ENCODE results near the gene CEACAM8.
"Not testable (repeated sequence)": the region's sequence is repeated elsewhere in the genome, so short reads cannot be mapped to it uniquely, and the experiment has no call there.

CEACAM8 gene

DNA sequence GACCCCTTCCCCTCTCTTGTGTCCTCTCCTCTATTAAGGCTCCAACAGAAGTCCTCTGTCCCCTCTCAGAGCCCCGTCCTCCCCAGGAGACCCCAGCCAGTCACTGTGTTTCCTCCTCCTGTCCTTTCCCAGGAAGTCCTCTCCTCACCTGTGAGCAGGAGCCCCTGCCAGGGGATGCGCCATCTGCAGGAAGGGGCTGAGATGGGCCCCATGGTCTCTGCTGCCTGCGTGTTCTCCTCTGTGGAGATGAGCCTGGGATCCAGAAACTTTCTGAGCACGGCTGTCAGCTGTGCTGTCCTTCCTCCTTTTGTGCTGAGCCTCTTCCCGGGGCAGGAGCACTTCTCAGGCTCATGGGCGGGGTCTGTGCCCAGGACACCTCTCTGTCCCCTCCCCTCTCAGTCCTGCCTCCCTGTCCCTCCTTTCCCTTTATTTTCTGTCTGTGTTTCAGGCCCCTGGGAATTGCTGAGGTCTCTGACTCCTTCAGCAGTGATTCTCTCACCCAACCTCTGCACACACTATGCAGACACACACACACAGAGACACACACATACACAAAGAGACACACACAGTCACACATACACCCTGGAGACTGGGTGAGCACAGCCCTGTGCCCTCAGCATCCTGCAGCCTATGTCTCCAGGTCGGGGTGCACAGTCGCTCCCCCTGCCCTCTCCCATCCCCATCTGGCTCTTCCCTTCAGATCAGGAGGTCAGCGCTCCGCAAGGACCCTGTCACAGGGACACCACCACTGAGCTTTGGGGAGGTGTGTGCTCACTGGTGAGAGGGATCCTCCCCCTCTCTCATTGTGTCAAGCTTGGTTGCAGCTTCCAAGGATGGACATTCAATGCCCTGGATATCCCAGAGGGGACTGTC lies at the start of gene CEACAM8:
Gene CEACAM8, minus strand, starts transcription at position 308 of the 873 bp plus-strand sequence. Its CDS starts 96 bp downstream, at position 212.
- DNase-seq, result no peak

- DNase-seq, result not testable (repeated sequence)
These were observed 44.8 kb upstream of the CEACAM8 start for GRCh38 chr19:42639324-42640092.

GRCh38 chr19:42635233-42635539 lies 40.5 kb upstream of the CEACAM8 start:
- no peak for DNase-seq

DNA sequence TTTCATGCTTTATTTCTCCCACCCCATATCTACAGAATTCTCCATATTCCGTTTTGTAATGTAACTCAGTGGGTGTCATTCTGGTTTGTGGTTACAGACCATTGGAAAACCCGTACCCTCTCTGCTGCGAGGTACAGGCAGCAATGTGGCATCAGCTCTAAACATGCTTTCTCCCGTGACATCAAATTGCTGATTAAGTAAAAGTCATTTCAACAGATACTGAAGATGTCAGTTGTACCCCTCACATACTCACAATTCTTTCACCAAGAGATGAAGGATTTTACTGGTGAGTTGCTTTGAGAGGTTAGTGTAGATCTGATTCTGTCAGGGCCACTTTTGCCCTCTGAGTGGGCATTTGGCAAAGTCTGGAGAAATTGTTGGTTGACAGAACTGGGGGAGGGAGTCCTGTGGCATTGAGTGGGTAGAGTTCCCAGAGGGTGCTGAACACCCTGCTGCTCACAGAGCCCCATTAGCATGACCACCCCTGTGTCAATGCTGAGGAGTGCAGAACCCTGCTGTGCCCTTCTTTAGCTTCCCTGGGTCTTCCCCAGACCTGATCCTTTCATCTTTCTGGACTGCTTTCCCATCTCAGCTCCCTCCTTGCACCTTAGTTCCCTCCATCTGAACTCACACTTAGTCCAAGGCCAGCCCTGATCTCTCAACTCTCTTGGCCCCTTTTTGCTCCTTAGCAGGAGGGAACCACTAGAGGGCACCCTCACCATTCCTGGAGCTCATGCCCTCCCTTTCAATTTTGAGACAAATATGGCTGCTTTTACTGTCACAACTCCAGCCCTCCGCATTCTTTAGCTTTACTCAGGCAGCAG lies 39.9 kb upstream of the CEACAM8 start:
- DNase-seq, result peak in 1 of 4 experiments; percentile 30

GRCh38 chr19:42629191-42629590 lies 34.5 kb upstream of the CEACAM8 start:
- no peak for DNase-seq

- DNase-seq, result no peak
These were observed 33.9 kb upstream of the CEACAM8 start for GRCh38 chr19:42628411-42629140.

GRCh38 chr19:42627916-42628315 lies 33.2 kb upstream of the CEACAM8 start:
- no peak for DNase-seq

GRCh38 chr19:42626181-42626580 lies 31.5 kb upstream of the CEACAM8 start:
- no peak for DNase-seq

GRCh38 chr19:42619271-42619670 lies 24.5 kb upstream of the CEACAM8 start:
- no peak for DNase-seq

GRCh38 chr19:42613666-42614065 lies 18.9 kb upstream of the CEACAM8 start:
- no peak for DNase-seq

- DNase-seq, result not testable (repeated sequence)
These were observed 15.7 kb upstream of the CEACAM8 start for GRCh38 chr19:42610401-42610915.

DNA sequence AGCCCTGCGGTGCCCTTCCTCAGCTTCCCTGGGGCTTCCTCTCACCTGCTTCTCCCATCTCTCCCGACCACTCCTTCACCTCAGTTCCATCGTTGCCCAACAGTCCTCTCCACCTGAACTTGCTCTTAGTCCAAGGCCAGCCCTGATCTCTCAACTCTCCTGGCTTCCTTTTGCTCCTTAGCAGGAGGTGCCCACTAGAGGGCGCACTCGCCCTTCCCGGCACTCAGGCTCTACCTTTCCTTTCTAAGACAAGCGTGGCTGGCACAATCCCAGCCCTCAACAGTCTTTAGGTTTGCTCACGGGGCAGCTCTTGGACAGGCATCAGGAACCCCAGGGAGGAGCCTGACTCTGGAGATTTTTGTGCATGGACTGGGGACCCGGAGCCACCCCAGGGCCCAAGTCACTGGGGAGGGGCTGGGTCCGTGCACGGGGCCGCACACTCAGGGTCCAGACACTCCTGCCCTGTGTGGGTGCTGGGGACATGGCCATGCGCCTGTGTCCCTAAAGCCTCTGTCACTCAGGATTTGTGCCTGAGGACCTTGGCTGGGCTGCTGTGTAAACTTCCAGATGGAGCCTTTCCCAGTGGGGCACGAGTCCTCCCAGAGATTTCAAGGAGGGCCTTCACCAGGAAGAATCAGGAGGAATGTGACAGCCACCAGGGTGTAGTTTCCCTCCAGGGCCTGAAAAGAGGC lies 12.1 kb upstream of the CEACAM8 start:
- DNase-seq, result peak in 3 of 4 experiments; percentile 8 to 46 (median 35)

DNA sequence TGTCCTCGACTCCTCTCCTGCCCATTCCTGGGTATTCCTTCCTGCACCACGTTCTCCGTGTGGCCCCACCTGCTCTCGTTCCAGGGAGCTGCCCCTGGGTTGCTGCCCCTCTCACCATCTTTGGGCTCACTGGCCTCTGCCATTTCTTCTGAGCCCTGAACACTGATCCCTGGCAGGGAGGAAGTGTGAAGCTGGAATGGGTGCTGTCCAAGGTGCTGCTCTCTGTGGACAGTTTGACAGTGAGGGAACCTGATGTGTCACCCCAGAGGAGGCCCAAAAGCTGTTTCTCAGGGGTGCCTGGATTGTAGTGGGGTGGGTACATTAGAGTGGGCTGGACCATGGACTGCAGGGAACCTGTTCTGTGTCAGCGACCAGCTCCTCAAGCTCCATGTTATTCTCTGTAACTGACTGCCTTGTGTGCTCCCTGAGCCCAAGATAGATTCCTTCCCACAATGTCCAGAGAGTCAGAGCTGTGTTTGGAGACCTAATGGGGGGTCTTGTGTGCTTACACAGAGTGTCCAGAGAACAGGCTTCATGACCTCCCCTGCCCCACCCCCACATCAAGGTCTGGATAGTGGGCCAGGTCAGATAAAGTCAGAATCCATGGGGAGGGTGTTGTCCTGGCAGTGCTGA lies 7.2 kb upstream of the CEACAM8 start:
- DNase-seq, result no peak

GRCh38 chr19:42596391-42597072 lies 1.8 kb upstream of the CEACAM8 start:
- DNase-seq, result peak in 2 of 4 experiments; percentile 9 to 18

DNA sequence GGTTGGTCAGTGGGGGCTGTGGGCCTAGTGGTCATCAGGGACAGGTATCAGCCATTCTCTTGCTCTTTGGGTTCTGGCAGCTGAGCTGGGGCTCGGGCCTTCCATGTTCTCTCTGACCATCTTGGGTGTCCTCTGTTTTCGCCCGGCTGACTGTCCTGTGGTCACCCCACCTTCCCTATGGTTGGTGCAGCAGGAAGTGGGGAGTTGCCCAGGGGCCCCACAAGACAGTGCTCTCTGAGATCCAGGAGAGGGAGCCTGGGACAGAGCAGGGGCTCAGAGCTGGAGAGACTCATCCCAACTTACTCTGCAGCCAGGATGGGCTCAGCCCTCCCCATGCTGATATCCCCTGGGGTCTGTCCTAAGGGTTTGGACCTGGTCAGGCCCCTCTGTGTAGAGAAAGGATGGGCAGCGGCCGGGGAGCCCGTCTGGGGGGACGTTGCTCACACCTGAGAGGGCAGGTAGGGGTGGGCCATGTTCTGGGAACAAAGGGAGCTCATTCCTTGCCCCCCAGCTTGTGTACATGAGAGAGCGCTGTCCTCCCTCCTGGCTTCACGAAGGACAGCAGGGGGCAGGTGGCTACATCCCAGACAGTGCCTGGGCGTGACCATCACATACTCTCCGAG lies 937 bp upstream of the CEACAM8 start:
- no peak for DNase-seq

- no peak for DNase-seq
These were observed 4.9 kb downstream of the CEACAM8 start for GRCh38 chr19:42589792-42590191.

DNA sequence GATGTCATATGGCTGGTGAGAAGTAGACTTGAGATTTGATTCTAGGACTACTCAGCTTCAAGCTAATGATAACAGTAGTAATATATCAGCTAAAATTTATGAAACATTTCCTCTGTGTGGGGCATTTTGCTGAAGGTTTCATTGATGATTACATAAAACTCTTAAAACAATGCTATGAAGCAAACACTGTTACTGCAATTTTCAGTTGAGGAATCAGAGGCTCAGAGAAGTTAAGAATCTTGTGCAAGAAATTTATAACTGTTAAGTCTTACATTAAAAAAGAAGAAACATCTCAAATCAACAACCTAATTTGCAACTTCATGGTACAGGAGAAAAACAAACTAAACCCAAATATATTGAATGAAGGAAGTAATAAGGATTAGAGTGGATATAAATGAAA lies 10.3 kb downstream of the CEACAM8 start:
- no peak for DNase-seq

DNA sequence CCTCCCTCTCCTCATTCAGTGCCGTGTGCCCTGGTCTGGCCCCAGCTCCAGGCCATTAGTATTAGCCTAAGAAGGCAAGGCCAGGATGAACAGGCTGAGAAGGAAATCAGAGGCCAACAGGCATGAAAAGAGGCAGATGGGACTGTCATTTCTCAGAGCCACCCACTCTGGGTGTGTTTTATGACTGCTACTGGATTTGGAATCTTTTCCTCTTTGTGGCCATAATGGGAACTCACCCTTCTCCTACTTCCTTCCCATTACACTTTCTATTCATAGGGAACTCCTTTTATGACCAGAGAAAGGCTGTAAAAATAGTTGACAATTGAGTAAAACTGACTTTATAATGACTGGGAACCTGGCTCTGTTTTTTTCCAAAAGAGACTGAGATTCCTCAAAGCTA lies 17.7 kb downstream of the CEACAM8 start:
- DNase-seq, result no peak

DNA sequence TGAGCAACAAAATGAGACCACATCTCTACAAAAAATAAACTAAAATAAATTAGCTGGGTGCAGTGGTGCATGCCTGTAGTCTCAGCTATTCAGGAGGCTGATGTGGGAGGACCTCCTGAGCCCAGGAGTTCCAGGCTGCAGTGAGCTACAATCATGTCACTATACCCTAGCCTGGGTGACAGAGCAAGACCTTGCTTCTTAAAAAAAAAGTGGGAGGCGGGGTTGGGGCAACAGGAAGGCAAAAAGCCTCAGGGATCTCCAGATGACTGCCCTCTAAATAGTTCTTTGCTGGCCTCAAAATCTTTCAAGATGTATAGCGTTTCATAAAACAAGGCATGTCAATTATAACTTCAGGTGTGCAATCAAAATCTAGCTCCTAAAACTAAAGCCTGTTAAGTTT lies 18.5 kb downstream of the CEACAM8 start:
- DNase-seq, result no peak

DNA sequence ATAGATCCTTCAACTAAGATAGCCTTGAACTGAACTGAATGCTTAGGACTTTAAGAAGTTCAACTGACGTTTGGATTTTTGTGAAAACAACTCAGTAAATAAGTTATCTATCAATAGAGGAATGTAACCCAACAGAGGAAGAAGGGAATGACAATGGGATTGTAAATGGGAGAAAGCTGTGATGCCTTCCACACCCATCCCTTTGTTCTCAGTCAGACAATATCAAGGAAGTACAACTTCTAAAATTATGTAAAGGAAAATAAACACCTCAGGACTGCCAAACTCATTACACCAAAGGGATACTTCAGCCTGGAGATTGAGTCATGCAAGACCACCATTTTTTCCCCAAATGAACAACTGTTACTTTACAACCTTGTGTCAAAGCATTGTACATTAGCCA lies 21.1 kb downstream of the CEACAM8 start:
- DNase-seq, result no peak

All from activated CD4-positive, CD25-positive, alpha-beta regulatory T cell (primary cell).